Activated naive CD8-positive, alpha-beta T cell treated with anti-CD3 and anti-CD28 coated beads, Interleukin-2, amount 50 U/mL, for 16 hours (primary cell): ENCODE results near the gene OR2AE1.

Experiments
- DNase-seq: peaks from one replicate; pipeline ENCODE4 v3.0.0-alpha.2; 2020; ENCODE audit warnings: low read depth, low spot score

The OR2AE1 gene

GRCh38 chr7:99860281-99861127, 16.3 kb downstream of the OR2AE1 start:
- no peak for DNase-seq

GRCh38 chr7:99855236-99855635, 21.6 kb downstream of the OR2AE1 start:
- no peak for DNase-seq

- no peak for DNase-seq
Measured at GRCh38 chr7:99848420-99849216, 28.2 kb downstream of the OR2AE1 start.

GRCh38 chr7:99844328-99844727, 32.5 kb downstream of the OR2AE1 start:
- no peak for DNase-seq

- DNase-seq = no peak
Measured at GRCh38 chr7:99843808-99844207, 33.0 kb downstream of the OR2AE1 start.

GRCh38 chr7:99842926-99843325, 33.9 kb downstream of the OR2AE1 start:
- no peak for DNase-seq

- DNase-seq = no peak
Measured at GRCh38 chr7:99840136-99840869, 36.5 kb downstream of the OR2AE1 start.

GRCh38 chr7:99839287-99840021, 37.4 kb downstream of the OR2AE1 start:
- no peak for DNase-seq

GRCh38 chr7:99837649-99838361, 39.0 kb downstream of the OR2AE1 start:
- no peak for DNase-seq

GRCh38 chr7:99835189-99835588, 41.6 kb downstream of the OR2AE1 start:
- no peak for DNase-seq

- DNase-seq = no peak
Measured at GRCh38 chr7:99834382-99834781, 42.5 kb downstream of the OR2AE1 start.

- no peak for DNase-seq
Measured at GRCh38 chr7:99833289-99833877, 43.5 kb downstream of the OR2AE1 start.

- no peak for DNase-seq
Measured at GRCh38 chr7:99831595-99831994, 45.2 kb downstream of the OR2AE1 start.

- no peak for DNase-seq
Measured at GRCh38 chr7:99829524-99830160, 47.2 kb downstream of the OR2AE1 start.

- DNase-seq = no peak
Measured at GRCh38 chr7:99828811-99829210, 48.0 kb downstream of the OR2AE1 start.

GRCh38 chr7:99827040-99827778, 49.6 kb downstream of the OR2AE1 start:
- DNase-seq = no peak
